Uterus (tissue), 2 donors: Measurements from ENCODE around the gene KIF26B.

Experiments used
- CTCF ChIP-seq, 4 experiments: fragments of 200-600 bp in 2 of 4; fragments of 450-650 bp in 2 of 4; sonication (generic) in 2 of 4; IDR thresholded peaks; one replicate each; pipeline ENCODE4 v1.5.1; 2016 to 2019; ENCODE audit warnings: antibody characterized with exemption in 4 of 4, mild to moderate bottlenecking in 2 of 4, moderate library complexity in 1 of 4
- POLR2A ChIP-seq, 2 donors: fragments of 450-650 bp; IDR thresholded peaks; one replicate each; pipeline ENCODE4 v1.6.1; 2016; ENCODE audit warnings: antibody characterized with exemption in 2 of 2, mild to moderate bottlenecking in 1 of 2, moderate library complexity in 1 of 2

DNA sequence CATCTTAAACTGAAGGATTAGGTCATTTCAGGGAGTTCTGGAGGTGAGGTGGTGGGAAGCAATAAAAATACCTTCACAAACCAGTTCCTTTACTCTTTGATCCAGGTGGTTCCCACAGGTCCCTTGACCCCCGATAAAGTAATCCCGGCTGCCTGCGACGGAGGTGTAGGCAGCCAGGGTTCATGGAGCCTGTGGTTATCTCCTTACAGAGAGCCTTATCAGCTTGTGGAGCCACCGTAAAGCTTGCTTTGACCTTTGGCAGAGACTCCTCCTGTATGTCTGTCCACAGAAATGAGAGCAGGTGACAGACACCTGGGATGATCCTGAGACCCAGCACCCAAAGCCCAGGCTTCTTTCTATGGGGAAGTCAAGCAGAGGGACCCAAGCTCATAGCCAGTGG, 243.4 kb downstream of the KIF26B start:
- TF ChIP-seq CTCF (IDR thresholded peaks at IDR 0.05) (no peak), POLR2A (IDR thresholded peaks at IDR 0.05) (no peak)
